NCI-H1930 (cell line): Measurements from ENCODE around the gene MUC5B.
"Not testable (repeated sequence)": the region's sequence is repeated elsewhere in the genome, so short reads cannot be mapped to it uniquely, and the experiment has no call there.

Source experiments
- DNase-seq, 2 experiments: peaks; one replicate each; lab custom pipeline; 2025; lab: John Stamatoyannopoulos, UW

The MUC5B gene

DNA sequence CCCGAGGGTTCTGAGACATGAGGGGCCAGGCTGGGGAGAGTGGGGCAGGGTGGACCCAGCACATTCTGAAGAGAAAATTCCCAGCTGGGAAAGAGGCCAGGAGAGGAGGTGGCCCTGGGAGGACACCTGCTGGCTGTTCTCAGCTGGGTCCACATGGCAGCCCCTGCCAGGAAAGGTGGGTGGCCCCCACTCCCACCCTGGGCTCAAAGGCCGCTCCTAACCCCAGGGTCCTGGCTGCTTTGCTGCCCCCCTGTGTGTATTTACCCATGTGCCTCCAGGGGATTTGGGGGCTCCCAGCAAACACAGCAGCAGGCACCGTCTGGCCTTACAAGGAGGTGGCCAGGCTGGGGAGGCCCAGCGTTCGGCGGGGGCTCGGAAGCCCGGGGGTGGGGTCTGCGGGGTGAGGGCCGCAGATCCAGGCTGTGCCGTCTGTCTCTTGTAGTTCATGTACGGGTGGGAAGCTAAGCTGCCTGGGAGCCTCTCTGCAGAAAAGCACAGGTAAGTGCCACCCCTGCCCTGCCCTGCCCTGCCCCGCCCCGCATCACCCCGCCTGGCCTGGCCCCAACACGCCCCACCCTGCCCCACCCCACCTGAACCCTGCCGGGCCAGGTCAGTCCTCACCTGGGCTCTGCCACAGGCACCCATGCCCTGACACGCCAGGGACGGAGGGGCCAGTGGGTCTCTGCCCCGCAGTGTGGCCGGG, 10.6 kb downstream of the MUC5B start:
- DNase-seq: no peak

- DNase-seq: no peak
These were observed 11.3 kb downstream of the MUC5B start for GRCh38 chr11:1234054-1234720.

DNA sequence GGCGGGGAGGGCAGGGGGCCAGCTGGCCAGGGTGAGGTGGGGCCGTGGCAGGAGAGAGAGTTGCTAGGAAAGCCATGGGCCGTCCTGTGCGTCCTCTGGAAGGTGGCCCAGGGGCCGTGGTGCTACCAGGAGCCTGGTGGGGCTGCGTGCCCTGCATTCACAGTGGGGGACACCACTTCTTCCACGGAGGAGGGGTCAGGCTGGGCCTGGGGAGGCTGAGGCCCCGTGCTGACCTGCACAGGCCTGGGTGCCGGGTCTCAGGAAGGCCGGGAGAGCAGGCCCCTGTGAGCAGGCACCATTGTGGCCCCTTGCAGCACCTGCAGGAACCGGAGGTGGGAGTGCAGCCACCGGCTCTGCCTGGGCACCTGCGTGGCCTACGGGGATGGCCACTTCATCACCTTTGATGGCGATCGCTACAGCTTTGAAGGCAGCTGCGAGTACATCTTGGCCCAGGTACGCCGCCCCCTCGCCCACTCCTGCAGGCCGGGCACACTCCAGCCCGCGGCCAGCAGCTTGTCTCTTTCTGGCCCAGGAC, 12.0 kb downstream of the MUC5B start:
- no peak for DNase-seq

DNA sequence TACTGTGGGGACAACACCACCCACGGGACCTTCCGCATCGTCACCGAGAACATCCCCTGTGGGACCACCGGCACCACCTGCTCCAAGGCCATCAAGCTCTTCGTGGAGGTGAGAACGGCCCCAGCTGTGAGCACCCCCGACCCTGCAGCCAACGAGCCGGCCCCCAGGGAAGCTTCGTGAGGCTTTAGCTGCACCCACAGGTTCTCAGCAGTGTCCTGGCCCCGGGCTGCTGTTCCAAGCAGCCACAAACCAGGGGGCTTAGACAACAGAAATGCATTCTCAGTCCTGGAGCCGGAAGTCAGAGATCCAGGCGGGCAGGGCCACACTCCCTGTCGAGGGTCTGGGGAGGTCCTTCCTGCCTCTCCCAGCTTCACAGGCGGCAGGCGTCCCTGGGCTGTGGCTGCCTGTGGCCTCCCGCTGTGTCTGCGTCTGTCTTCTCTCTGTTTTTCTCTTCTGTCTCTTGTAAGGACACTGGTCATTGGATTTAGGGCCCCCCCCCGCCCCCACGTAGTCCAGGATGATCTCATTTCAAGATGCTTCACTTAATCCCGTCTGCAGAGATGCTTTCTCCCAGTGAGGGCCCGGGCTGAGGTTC, 12.5 kb downstream of the MUC5B start:
- DNase-seq: no peak

DNA sequence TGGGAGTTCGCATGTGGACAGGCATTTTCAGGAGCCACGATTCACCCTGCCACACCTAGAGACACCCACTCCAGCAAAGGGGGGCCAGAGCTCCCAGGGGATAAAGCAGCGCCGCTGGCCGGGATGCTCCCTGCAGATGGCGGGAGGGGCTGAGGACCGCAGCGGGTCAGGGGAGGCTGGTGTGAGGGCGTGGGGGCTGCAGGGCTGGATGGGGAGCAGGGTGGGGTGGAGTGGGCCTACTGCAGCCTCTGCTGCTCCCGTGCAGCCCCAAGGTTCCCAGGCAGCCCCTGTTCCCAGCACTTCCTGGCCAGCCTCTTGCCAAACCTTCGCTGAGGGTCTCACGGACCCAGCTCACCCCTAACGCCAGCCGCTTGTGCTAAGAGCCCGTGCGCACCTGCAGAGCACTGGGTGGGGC, 13.0 kb downstream of the MUC5B start:
- DNase-seq: no peak

GRCh38 chr11:1236316-1237127, 13.7 kb downstream of the MUC5B start:
- DNase-seq: no peak

- DNase-seq: no peak
These were observed 14.3 kb downstream of the MUC5B start for GRCh38 chr11:1237128-1237580.

DNA sequence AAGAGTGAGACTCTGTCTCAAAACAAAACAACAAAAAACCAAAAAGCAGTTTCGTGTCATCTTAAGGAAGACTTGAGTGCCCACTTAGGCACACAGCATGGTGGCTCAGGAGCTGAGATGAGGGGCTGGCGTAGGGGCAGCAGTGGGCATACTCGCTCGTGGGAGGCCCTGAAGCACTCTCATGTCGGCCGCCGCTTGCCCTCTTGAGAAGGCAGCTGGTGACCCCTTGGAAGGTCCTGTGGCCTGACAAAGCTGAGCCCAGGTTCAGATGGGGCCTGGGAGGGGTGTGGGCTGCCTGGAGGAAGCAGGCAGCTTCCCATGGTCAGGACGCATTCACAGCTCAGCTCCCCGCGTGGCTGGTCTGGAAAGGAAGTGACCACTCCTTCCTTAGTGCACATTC, 15.0 kb downstream of the MUC5B start:
- DNase-seq: no peak

GRCh38 chr11:1238767-1239595, 16.1 kb downstream of the MUC5B start:
- DNase-seq: no peak

DNA sequence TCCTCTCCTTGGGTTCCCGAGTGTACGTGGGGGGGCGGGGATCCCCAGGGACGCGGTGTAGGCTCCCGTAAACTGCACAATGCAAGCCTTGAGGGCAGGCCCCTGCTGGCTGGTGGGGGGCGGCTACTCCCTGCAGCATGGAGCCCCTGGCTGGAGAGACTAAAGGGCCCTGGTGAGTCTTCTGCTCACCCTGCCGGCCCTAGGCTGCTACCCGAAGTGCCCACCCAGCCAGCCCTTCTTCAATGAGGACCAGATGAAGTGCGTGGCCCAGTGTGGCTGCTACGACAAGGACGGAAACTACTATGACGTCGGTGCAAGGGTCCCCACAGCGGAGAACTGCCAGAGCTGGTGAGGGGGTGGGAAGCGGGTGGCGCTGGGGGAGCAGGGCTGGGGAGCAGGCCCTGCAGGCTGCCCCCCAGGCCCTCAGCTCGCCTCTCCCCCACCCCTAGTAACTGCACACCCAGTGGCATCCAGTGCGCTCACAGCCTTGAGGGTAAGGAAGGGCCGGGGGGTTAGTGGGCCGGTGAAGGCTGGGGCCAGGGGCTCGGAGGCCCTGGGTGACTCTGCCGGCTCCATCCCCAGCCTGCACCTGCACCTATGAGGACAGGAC, 16.8 kb downstream of the MUC5B start:
- no peak for DNase-seq

- DNase-seq: no peak
These were observed 17.9 kb downstream of the MUC5B start for GRCh38 chr11:1240771-1241170.

GRCh38 chr11:1241706-1242105, 18.8 kb downstream of the MUC5B start:
- DNase-seq: no peak

- DNase-seq: no peak
These were observed 19.4 kb downstream of the MUC5B start for GRCh38 chr11:1242289-1242688.

- not testable (repeated sequence) for DNase-seq
These were observed 19.9 kb downstream of the MUC5B start for GRCh38 chr11:1242751-1243150.

DNA sequence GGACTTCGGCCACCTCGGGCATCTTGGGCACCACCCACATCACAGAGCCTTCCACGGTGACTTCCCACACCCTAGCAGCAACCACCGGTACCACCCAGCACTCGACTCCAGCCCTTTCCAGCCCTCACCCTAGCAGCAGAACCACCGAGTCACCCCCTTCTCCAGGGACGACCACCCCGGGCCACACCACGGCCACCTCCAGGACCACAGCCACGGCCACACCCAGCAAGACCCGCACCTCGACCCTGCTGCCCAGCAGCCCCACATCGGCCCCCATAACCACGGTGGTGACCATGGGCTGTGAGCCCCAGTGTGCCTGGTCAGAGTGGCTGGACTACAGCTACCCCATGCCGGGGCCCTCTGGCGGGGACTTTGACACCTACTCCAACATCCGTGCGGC, 20.7 kb downstream of the MUC5B start:
- DNase-seq: not testable (repeated sequence)

GRCh38 chr11:1244557-1244956, 21.7 kb downstream of the MUC5B start:
- DNase-seq: not testable (repeated sequence)

DNA sequence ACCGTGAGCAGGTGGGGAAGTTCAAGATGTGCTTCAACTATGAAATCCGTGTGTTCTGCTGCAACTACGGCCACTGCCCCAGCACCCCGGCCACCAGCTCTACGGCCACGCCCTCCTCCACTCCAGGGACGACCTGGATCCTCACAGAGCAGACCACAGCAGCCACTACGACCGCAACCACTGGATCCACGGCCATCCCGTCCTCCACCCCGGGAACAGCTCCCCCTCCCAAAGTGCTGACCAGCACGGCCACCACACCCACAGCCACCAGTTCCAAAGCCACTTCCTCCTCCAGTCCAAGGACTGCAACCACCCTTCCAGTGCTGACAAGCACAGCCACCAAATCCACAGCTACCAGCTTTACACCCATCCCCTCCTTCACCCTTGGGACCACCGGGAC, 22.9 kb downstream of the MUC5B start:
- not testable (repeated sequence) for DNase-seq

DNA sequence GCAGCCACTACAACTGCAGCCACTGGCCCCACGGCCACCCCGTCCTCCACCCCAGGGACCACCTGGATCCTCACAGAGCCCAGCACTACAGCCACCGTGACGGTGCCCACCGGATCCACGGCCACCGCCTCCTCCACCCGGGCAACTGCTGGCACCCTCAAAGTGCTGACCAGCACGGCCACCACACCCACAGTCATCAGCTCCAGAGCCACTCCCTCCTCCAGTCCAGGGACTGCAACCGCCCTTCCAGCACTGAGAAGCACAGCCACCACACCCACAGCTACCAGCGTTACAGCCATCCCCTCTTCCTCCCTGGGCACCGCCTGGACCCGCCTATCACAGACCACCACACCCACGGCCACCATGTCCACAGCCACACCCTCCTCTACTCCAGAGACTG, 23.4 kb downstream of the MUC5B start:
- not testable (repeated sequence) for DNase-seq

GRCh38 chr11:1247026-1247425, 24.2 kb downstream of the MUC5B start:
- not testable (repeated sequence) for DNase-seq

GRCh38 chr11:1248951-1249350, 26.1 kb downstream of the MUC5B start:
- DNase-seq: not testable (repeated sequence)

DNA sequence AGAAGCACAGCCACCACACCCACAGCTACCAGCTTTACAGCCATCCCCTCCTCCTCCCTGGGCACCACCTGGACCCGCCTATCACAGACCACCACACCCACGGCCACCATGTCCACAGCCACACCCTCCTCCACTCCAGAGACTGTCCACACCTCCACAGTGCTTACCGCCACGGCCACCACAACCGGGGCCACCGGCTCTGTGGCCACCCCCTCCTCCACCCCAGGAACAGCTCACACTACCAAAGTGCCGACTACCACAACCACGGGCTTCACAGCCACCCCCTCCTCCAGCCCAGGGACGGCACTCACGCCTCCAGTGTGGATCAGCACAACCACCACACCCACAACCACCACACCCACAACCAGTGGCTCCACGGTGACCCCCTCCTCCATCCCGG, 27.5 kb downstream of the MUC5B start:
- not testable (repeated sequence) for DNase-seq
